Activated T-helper 1 cell treated with anti-CD3 and anti-CD28 coated beads, Interleukin-12 subunit alpha, Interleukin-12 subunit beta, Interleukin-2, Interleukin-4 antibody, amounts not matched to agents 30 ng/mL and 10 ng/mL and 1 ng/mL, durations not matched to agents 14 hours and 24 hours and 36 hours (primary cell): ENCODE results near the gene ACAN. TPM values are rescaled to one million over a fixed set of nuclear protein-coding genes. Genes with fewer than 3 reads are reported as not detected.
"Not testable (repeated sequence)": the region's sequence is repeated elsewhere in the genome, so short reads cannot be mapped to it uniquely, and the experiment has no call there.

Experiments
- DNase-seq: peaks from one replicate; pipeline ENCODE4 v3.0.0; 2021; ENCODE audit warnings: low spot score
- H3K27ac Mint-ChIP-seq: one replicate; pipeline ENCODE4 v1.8.0; 2021; ENCODE audit warnings: mild to moderate bottlenecking, mixed read lengths
- H3K27me3 Mint-ChIP-seq: one replicate; pipeline ENCODE4 v1.8.0; 2022; ENCODE audit warnings: mild to moderate bottlenecking, moderate library complexity, mixed read lengths; ENCODE audit not compliant: insufficient read depth
- H3K36me3 Mint-ChIP-seq: one replicate; pipeline ENCODE4 v1.8.0; 2021; ENCODE audit warnings: low read depth, mixed read lengths
- H3K4me1 Mint-ChIP-seq: one replicate; pipeline ENCODE4 v1.8.0; 2021; ENCODE audit warnings: low read depth, mixed read lengths
- H3K4me3 Mint-ChIP-seq: one replicate; pipeline ENCODE4 v1.8.0; 2021; ENCODE audit warnings: mild to moderate bottlenecking, moderate library complexity, mixed read lengths
- H3K9me3 Mint-ChIP-seq: one replicate; pipeline ENCODE4 v1.8.0; 2021; ENCODE audit warnings: mixed read lengths
- intact Hi-C: fragments of 100-400 bp; cut with micrococcal nuclease; formaldehyde crosslinking; loops from one replicate; pipeline ENCODE4 v1.15.1; 2024
- total RNA-seq: library from RNA; stranded (reverse); gene quantifications from 2 replicates; pipeline ENCODE4 v1.2.3, GENCODE V29; 2022

The ACAN gene
- total RNA-seq, 1 donor from 2014 or later: not detected

- H3K27ac Mint-ChIP-seq: peak overlapping the region; percentile 77
- DNase-seq: no peak
- peaks cover 31% of the 10 kb centered on the region for H3K4me1 Mint-ChIP-seq
Measured at GRCh38 chr15:88913850-88914169, 110.6 kb downstream of the ACAN start.

GRCh38 chr15:88915354-88915753, 112.1 kb downstream of the ACAN start:
- Mint-ChIP-seq H3K9me3 (no peaks in the 10 kb centered on the region), H3K27ac (no peak overlapping the region), H3K36me3 (no peaks in the 10 kb centered on the region), H3K4me3 (no peak overlapping the region), H3K27me3 (peaks cover 12% of the 10 kb centered on the region), H3K4me1 (peaks cover 44% of the 10 kb centered on the region)
- intact Hi-C loops: loop anchor here (5.0 kb wide), 1 partner anchor 293 kb away; the partner anchor contains the start of gene AEN
- DNase-seq: no peak

More at GRCh38 chr15:88913850-88914169, 110.6 kb downstream of the ACAN start:
- intact Hi-C loops: loop anchor here (1.0 kb wide), 3 partner anchors 10 to 329 kb away; partner anchors contain the start of genes FANCI and HAPLN3
- Mint-ChIP-seq H3K9me3 (no peaks in the 10 kb centered on the region), H3K27me3 (peaks cover 12% of the 10 kb centered on the region), H3K4me3 (peak overlapping the region; percentile 93), H3K36me3 (no peaks in the 10 kb centered on the region)

- no peak overlapping the region for H3K27ac Mint-ChIP-seq
- H3K36me3 Mint-ChIP-seq: no peaks in the 10 kb centered on the region
- H3K4me1 Mint-ChIP-seq: peaks cover 40% of the 10 kb centered on the region
- H3K27me3 Mint-ChIP-seq: peaks cover 2% of the 10 kb centered on the region
- no peak overlapping the region for H3K4me3 Mint-ChIP-seq
- intact Hi-C loops: loop anchor here (1.0 to 5.0 kb wide), 2 partner anchors 295 to 418 kb away; partner anchors contain the start of gene AEN
- no peaks in the 10 kb centered on the region for H3K9me3 Mint-ChIP-seq
- DNase-seq: no peak
Measured at GRCh38 chr15:88917760-88918159, 114.5 kb downstream of the ACAN start.

GRCh38 chr15:88918738-88919137, 115.5 kb downstream of the ACAN start:
- DNase-seq: no peak

GRCh38 chr15:88920186-88920891, 117.1 kb downstream of the ACAN start:
- no peaks in the 10 kb centered on the region for H3K36me3 Mint-ChIP-seq
- peaks cover 34% of the 10 kb centered on the region for H3K4me1 Mint-ChIP-seq
- H3K27me3 Mint-ChIP-seq: peaks cover 2% of the 10 kb centered on the region
- H3K9me3 Mint-ChIP-seq: no peaks in the 10 kb centered on the region
- intact Hi-C loops: no loop called here
- H3K27ac Mint-ChIP-seq: peak overlapping the region; percentile 22
- no peak overlapping the region for H3K4me3 Mint-ChIP-seq
- DNase-seq: no peak

More at GRCh38 chr15:88918738-88919137, 115.5 kb downstream of the ACAN start:
- no peaks in the 10 kb centered on the region for H3K36me3 Mint-ChIP-seq
- peaks cover 34% of the 10 kb centered on the region for H3K4me1 Mint-ChIP-seq
- intact Hi-C loops: loop anchor here (1.0 to 5.0 kb wide), 3 partner anchors 14 to 417 kb away; partner anchors contain the start of gene AEN
- no peaks in the 10 kb centered on the region for H3K9me3 Mint-ChIP-seq
- H3K4me3 Mint-ChIP-seq: peak overlapping the region; percentile 20
- H3K27me3 Mint-ChIP-seq: peaks cover 2% of the 10 kb centered on the region
- peak overlapping the region; percentile 6 for H3K27ac Mint-ChIP-seq

GRCh38 chr15:88920892-88921435, 117.7 kb downstream of the ACAN start:
- DNase-seq, H3K4me3 Mint-ChIP-seq, H3K36me3 Mint-ChIP-seq, H3K27ac Mint-ChIP-seq, H3K9me3 Mint-ChIP-seq, intact Hi-C loops, H3K27me3 Mint-ChIP-seq: not testable (repeated sequence)
- peaks cover 34% of the 10 kb centered on the region for H3K4me1 Mint-ChIP-seq

Other genes with a start within 250 kb of the ACAN start
- 74.2 and 76.4 TPM in 2 replicates for gene AEN, start 182.1 kb upstream of the ACAN start, total RNA-seq
- gene ISG20, start 164.4 kb upstream of the ACAN start, total RNA-seq: 31.2 and 34.9 TPM in 2 replicates
- 83.4 and 85.8 TPM in 2 replicates for gene HAPLN3, start 92.1 kb downstream of the ACAN start, total RNA-seq
- 7.9 and 10.6 TPM in 2 replicates for gene MFGE8, start 109.9 kb downstream of the ACAN start, total RNA-seq